K562 (cell line): ENCODE data around the gene CCDC117. TPM values are rescaled to one million over a fixed set of nuclear protein-coding genes. Genes with fewer than 3 reads are reported as not detected.
A peak's percentile ranks its signal among the peaks of the same experiment; 100 is the strongest.

Experiments used
- CBX1 ChIP-seq: sonication (generic); IDR thresholded peaks from 2 replicates; pipeline ENCODE4 v1.6.1; 2016; ENCODE audit warnings: antibody characterized with exemption, low read depth, mild to moderate bottlenecking
- EWSR1 ChIP-seq: fragments of 450-650 bp; IDR thresholded peaks from 2 replicates; pipeline ENCODE4 v1.6.1; 2018; ENCODE audit warnings: borderline replicate concordance, mild to moderate bottlenecking, low read depth, moderate library complexity; ENCODE audit not compliant: partially characterized antibody
- HDAC6 ChIP-seq: IDR thresholded peaks from 2 replicates; pipeline ENCODE4 v1.6.1; 2012; ENCODE audit warnings: low read depth, mild to moderate bottlenecking, control low read depth, inconsistent platforms, low read length, moderate library complexity
- MEF2A ChIP-seq: IDR thresholded peaks from 2 replicates; pipeline ENCODE4 v1.6.1; 2011; ENCODE audit warnings: low read depth, mild to moderate bottlenecking, low read length, moderate library complexity; ENCODE audit not compliant: control insufficient read depth
- MEIS2 ChIP-seq: fragments of 450-650 bp; IDR thresholded peaks from 2 replicates; pipeline ENCODE4 v1.6.1; 2014; ENCODE audit warnings: mild to moderate bottlenecking; ENCODE audit not compliant: partially characterized antibody
- MTA3 ChIP-seq: fragments of 450-650 bp; formaldehyde crosslinking; IDR thresholded peaks from 2 replicates; pipeline ENCODE4 v1.6.1; 2017; ENCODE audit warnings: mild to moderate bottlenecking, borderline replicate concordance
- MYC ChIP-seq, 2 experiments: fragments of 250-450 bp in 1 of 2; sonication (Bioruptor Pico) in 1 of 2; IDR thresholded peaks; 2 replicates each; pipeline versions ENCODE4 v1.5.1 to v1.6.1; 2012 to 2021; ENCODE audit warnings: low read depth in 2 of 2, borderline replicate concordance in 1 of 2, improper control_type of control experiment in 1 of 2, low read length in 1 of 2, mild to moderate bottlenecking in 1 of 2, moderate library complexity in 1 of 2
- NEUROD1 ChIP-seq: fragments of 150-350 bp; IDR thresholded peaks from 2 replicates; pipeline ENCODE4 v1.6.1; 2014; ENCODE audit warnings: borderline replicate concordance, low read length, low read depth; ENCODE audit not compliant: partially characterized antibody
- NR2C2 ChIP-seq, 2 experiments: fragments of 200-800 bp in 1 of 2; sonication (Bioruptor generic) in 1 of 2; sonication (generic) in 1 of 2; formaldehyde crosslinking in 1 of 2; IDR thresholded peaks; 2 replicates each; pipeline versions ENCODE4 v1.6.1 to v1.8.0; 2016 to 2022; ENCODE audit warnings: mild to moderate bottlenecking in 1 of 2, missing compliant biosample characterization in 1 of 2, missing genetic modification characterization in 1 of 2, missing genetic modification reagents in 1 of 2
- SRSF3 ChIP-seq: fragments of 200-400 bp; formaldehyde crosslinking; IDR thresholded peaks from 2 replicates; pipeline ENCODE4 v1.6.1; 2016; ENCODE audit warnings: mild to moderate bottlenecking, low read length, moderate library complexity; ENCODE audit not compliant: insufficient read depth
- TCF7L2 ChIP-seq: fragments of 150-350 bp; IDR thresholded peaks from 2 replicates; pipeline ENCODE4 v1.6.1; 2016; ENCODE audit warnings: low read depth, mild to moderate bottlenecking, low read length, moderate library complexity
- TCFL5 ChIP-seq: fragments of 250-450 bp; sonication (Bioruptor Pico); conservative IDR thresholded peaks from 2 replicates; pipeline ENCODE4 v1.6.1; 2021; ENCODE audit warnings: mild to moderate bottlenecking, moderate library complexity, matching md5 sums
- ZNF668 ChIP-seq: fragments of 250-450 bp; sonication (Bioruptor Pico); IDR thresholded peaks from 2 replicates; pipeline ENCODE4 v1.8.0; 2022; ENCODE audit warnings: mild to moderate bottlenecking, inconsistent platforms
- ZNF780A ChIP-seq: fragments of 250-450 bp; sonication (Bioruptor Pico); IDR thresholded peaks from 2 replicates; pipeline ENCODE4 v1.5.0; 2021; ENCODE audit warnings: mild to moderate bottlenecking
- polyA plus RNA-seq, 8 experiments: library from polyadenylated mRNA; depleted of rRNA in 4 of 8; stranded (reverse) in 5 of 8; unstranded in 3 of 8; fragments of >200 nt; fragmentation: Nextera tagmentation in 2 of 8; fragmentation: Illumina TruSeq in 1 of 8; extraction: Ambion mirVana in 2 of 8; extraction: Trizol in 1 of 8; gene quantifications; 2 replicates each; pipeline versions ENCODE4 v1.2.1 to v1.2.3, GENCODE V29; 2011 to 2014; ENCODE audit warnings: inconsistent platforms in 1 of 8, missing spikeins in 1 of 8
- total RNA-seq, 7 experiments: library from RNA; depleted of rRNA in 6 of 7; stranded (reverse); fragments of >200 nt in 6 of 7; fragmentation: Illumina TruSeq in 2 of 7; extraction: Trizol in 2 of 7; gene quantifications; 2 replicates each; pipeline versions ENCODE4 v1.2.1 to v1.2.3, GENCODE V29; 2011 to 2021; ENCODE audit warnings: low replicate concordance in 1 of 7
- TF ChIP-seq, protein P1 (sequence below): fragments of 450-650 bp; formaldehyde crosslinking; IDR thresholded peaks from 2 replicates; pipeline ENCODE4 v1.4.0; 2022; ENCODE audit warnings: mild to moderate bottlenecking, moderate library complexity
- TF ChIP-seq, protein P2 (sequence below): fragments of 450-650 bp; IDR thresholded peaks from 2 replicates; pipeline ENCODE4 v1.6.1; 2016
- TF ChIP-seq, protein P3 (sequence below): sonication (generic); formaldehyde crosslinking; IDR thresholded peaks from 2 replicates; pipeline ENCODE4 v1.8.0; 2022; ENCODE audit warnings: mild to moderate bottlenecking, missing genetic modification reagents
- TF ChIP-seq, protein P4 (sequence below): fragments of 250-450 bp; sonication (Bioruptor Pico); IDR thresholded peaks from 2 replicates; pipeline ENCODE4 v1.8.0; 2022; ENCODE audit warnings: moderate library complexity, mild to moderate bottlenecking, inconsistent platforms
- TF ChIP-seq, protein P5 (sequence below), 2 experiments: fragments of 450-650 bp in 1 of 2; sonication (generic) in 1 of 2; formaldehyde crosslinking in 1 of 2; IDR thresholded peaks in 1 of 2; conservative IDR thresholded peaks in 1 of 2; 2 replicates each; pipeline versions ENCODE4 v1.6.1 to v1.8.1; 2016 to 2023; ENCODE audit warnings: mild to moderate bottlenecking in 2 of 2, moderate library complexity in 2 of 2, inconsistent platforms in 1 of 2, missing genetic modification reagents in 1 of 2
- TF ChIP-seq, protein P6 (sequence below): fragments of 450-650 bp; IDR thresholded peaks from 2 replicates; pipeline ENCODE4 v1.6.1; 2018; ENCODE audit warnings: mild to moderate bottlenecking, low read depth; ENCODE audit not compliant: partially characterized antibody

CCDC117 gene
- total and polyA plus RNA-seq, 9 of the 15 experiments (the other 6 are each of a cell fraction or from before 2014, with no cell fraction given) = 5.7 to 23.3 (median 15.8) TPM

DNA sequence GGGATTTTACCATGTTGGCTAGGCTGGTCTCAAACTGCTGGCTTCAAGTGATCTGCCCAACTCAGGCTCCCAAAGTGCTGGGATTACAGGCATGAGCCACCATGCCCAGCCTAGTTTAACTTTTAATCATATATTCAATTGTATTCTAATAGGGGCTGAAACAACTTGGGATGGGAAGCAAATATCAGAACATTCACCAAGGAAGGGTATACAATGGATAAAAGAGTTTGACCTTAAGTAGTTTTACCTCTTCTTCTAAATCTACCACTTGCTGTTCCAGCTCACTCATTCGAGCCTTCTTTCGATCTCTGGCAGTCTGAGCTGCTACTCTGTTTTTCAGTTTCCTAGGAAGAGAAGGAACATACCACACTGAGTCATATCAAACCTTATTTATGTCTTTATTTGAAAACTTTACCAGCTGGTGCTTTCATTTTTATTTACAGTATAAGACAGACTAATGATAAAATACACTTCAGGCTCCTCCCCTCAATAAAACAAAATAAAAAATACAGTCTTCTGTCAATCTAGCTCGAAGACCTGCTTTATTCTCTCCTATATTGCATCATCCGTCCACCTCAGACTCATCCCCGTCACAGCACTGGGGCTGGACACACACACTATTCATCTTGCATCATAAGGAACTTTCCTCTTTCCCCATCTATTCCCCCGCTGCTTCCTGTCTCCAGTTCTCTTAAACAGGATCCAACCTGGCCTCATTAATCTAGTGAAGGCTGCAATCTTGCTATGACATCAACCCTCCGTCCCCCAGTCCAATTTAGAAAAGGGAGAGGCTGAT, 26.5 kb downstream of the CCDC117 start (continued):
- TF ChIP-seq, protein P1, sequence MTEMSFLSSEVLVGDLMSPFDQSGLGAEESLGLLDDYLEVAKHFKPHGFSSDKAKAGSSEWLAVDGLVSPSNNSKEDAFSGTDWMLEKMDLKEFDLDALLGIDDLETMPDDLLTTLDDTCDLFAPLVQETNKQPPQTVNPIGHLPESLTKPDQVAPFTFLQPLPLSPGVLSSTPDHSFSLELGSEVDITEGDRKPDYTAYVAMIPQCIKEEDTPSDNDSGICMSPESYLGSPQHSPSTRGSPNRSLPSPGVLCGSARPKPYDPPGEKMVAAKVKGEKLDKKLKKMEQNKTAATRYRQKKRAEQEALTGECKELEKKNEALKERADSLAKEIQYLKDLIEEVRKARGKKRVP (CRISPR knock-in tag) = peak; percentile 93
- TF ChIP-seq, protein P2, sequence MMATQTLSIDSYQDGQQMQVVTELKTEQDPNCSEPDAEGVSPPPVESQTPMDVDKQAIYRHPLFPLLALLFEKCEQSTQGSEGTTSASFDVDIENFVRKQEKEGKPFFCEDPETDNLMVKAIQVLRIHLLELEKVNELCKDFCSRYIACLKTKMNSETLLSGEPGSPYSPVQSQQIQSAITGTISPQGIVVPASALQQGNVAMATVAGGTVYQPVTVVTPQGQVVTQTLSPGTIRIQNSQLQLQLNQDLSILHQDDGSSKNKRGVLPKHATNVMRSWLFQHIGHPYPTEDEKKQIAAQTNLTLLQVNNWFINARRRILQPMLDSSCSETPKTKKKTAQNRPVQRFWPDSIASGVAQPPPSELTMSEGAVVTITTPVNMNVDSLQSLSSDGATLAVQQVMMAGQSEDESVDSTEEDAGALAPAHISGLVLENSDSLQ = peak; percentile 55
- TF ChIP-seq, protein P3, sequence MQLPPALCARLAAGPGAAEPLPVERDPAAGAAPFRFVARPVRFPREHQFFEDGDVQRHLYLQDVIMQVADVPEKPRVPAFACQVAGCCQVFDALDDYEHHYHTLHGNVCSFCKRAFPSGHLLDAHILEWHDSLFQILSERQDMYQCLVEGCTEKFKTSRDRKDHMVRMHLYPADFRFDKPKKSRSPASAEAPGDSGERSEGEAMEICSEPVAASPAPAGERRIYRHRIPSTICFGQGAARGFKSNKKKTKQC (CRISPR knock-in tag) = no peak
- no peak for TF ChIP-seq EWSR1
- no peak for TF ChIP-seq CBX1
- TF ChIP-seq SRSF3 = no peak
- TF ChIP-seq NEUROD1 = no peak
- TF ChIP-seq MEF2A = no peak
- no peak for TF ChIP-seq NR2C2 (CRISPR knock-in tag; IDR thresholded peaks at IDR 0.05)
- no peak for TF ChIP-seq NR2C2 (tag; IDR thresholded peaks at IDR 0.05)
- TF ChIP-seq MEIS2 = peak; percentile 35
- no peak for TF ChIP-seq MTA3
- TF ChIP-seq, protein P4, sequence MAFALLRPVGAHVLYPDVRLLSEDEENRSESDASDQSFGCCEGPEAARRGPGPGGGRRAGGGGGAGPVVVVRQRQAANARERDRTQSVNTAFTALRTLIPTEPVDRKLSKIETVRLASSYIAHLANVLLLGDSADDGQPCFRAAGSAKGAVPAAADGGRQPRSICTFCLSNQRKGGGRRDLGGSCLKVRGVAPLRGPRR = no peak
- TF ChIP-seq TCFL5 (CRISPR knock-in tag) = no peak
- TF ChIP-seq, protein P5, sequence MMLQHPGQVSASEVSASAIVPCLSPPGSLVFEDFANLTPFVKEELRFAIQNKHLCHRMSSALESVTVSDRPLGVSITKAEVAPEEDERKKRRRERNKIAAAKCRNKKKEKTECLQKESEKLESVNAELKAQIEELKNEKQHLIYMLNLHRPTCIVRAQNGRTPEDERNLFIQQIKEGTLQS (IDR thresholded peaks at IDR 0.05) = peak; percentile 98
- TF ChIP-seq, protein P5 (CRISPR knock-in tag; conservative IDR thresholded peaks at IDR 0.05) = no peak
- peak; percentile 62; the same call in 1 of the 2 replicates for TF ChIP-seq MYC (IDR thresholded peaks at IDR 0.05; ENCODE audit: low read depth, low read length)
- TF ChIP-seq MYC (CRISPR knock-in tag; IDR thresholded peaks at IDR 0.05; ENCODE audit: borderline replicate concordance, low read depth) = no peak
- TF ChIP-seq HDAC6 = no peak
- TF ChIP-seq ZNF780A (CRISPR knock-in tag) = no peak
- no peak for TF ChIP-seq ZNF668 (CRISPR knock-in tag)
- TF ChIP-seq TCF7L2 = no peak
- TF ChIP-seq, protein P6, sequence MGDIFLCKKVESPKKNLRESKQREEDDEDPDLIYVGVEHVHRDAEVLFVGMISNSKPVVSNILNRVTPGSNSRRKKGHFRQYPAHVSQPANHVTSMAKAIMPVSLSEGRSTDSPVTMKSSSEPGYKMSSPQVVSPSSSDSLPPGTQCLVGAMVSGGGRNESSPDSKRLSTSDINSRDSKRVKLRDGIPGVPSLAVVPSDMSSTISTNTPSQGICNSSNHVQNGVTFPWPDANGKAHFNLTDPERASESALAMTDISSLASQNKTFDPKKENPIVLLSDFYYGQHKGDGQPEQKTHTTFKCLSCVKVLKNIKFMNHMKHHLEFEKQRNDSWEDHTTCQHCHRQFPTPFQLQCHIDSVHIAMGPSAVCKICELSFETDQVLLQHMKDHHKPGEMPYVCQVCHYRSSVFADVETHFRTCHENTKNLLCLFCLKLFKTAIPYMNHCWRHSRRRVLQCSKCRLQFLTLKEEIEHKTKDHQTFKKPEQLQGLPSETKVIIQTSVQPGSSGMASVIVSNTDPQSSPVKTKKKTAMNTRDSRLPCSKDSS = no peak
